ENCODE measurements around the gene JOSD1.

JOSD1 gene

DNA sequence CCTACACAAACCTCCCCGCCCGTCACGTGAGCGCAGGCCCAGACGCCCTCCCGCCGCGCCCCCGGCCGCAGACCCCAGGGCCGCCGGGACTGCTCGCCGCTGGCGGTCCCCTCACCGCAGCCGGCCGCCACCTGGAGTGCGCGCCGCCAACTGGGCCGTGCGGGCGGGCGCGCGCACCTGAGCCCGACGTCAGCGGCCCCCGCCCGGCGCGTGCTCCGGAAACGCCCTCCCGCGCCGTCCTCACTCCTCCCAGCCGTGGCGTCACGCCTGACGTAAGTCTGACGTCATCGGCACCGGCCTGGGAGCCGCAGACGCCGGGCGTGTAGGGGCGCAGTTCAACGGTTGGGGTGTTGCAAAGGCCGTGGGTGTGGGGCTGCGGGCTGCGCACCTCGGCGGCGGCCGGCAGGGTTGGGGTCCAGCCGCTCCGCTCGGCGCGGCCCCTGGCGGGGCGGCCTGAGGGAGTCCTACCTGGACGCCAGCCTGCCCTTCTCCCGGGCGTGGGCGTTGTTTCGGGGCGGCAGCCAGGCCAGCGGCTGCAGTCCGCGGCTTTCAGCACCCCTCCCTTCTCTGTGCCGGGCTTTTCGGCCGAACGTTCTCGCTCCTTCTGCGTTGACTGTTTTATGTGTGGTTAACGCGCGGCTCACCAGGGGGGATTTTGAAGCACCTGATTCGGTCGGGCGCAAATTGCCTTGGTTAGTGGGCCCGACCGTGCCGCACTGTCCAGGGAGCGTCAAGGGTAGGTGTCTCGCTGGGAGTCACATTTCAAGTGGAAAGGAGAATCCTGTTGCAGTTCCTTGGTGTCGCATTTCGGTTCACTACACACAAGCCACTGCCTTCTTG, at the start of gene JOSD1:
JOSD1 (minus strand) TSS at position 155 of the 840 bp plus-strand sequence. CDS start 956 bp downstream, outside the sequence.
- DNase-seq = peak; percentile 44

DNA sequence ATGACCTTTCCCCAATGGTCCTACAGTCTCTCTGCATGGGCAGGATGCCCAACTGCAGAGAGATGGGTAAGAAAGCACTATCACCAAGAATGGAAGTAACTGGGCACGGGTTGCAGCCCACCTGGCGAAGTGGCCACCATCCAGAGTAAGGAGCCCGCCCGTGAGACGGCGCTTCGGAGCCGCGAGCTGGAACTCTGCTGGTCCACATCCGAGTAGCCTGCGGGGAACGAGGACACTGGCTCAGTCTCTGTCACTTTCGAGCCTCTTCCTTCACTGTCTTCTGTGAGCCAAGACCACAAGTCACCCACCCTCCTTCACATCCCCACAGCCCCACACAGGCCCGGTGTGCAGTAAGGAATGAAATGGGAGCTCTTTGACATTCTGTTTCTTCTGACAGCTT, 49.4 kb upstream of the JOSD1 start:
- no peak for DNase-seq

DNA sequence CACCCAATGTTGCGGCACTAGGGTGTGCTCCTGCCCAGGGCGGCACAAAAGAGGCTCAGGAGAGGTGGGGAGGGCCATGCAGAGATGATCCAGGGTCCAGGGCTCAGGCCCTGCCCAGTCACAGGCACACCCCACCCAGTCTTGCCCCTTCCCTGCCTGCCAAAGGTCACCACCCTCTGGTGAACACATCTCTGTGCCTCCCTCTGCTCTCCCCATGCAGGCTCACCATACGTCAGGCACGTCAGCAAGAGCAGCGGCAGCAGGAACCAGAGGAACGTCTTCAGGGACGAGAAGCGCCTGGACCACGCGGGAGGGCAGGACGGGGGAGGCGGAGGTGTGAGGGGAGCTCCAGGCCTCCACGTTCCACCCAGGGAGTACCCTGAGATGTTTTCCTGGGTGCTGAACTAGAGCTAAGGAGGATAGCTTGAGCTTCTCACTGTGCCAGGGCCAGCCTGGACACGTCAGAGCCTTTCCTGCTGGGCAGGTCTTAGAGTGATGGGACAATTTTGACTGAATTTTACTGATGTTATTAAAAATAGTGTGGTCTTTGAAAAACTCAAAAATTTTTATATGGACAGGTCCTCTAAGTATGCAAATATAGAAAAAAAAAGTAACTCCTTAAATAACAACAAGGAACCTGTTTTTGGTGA, 47.9 kb upstream of the JOSD1 start:
- no peak for DNase-seq

DNA sequence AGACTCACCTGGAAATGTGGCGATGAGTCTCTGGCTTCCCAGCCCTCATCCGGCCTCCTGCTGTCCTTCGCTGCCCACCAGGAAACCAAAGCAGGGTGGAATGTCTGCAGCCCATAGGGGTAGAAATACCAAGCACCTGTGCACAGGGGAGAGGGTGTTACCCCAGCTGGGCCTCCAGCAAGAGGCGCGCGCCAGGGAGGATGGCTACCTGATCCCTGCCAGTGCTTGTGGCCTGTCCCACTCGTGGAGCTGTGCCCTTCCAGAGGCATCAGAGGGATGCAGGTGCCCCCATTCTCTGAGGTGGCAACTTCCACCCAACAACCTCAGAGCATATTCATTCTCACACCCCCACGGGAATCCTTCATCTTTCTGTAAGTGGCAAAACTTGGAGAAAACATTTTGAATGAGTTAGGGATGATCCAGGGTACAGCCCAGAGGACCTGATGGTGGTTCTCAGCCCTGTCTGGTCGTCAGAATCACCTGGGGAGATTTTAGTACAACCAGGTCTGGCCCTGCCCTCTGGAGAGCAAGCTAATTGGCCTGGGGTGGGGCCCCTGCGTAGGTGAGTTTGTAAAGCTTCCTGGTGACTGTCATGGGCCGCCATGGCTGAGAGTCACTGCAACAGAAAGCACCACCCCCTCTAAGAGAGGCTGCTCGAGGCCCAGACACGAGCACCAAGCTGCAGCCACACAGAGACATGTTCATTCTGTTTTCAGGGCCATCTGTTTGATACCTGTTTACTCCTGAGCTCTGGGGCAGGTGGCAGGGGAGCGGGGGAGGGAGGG, 45.1 kb upstream of the JOSD1 start:
- DNase-seq = no peak

DNA sequence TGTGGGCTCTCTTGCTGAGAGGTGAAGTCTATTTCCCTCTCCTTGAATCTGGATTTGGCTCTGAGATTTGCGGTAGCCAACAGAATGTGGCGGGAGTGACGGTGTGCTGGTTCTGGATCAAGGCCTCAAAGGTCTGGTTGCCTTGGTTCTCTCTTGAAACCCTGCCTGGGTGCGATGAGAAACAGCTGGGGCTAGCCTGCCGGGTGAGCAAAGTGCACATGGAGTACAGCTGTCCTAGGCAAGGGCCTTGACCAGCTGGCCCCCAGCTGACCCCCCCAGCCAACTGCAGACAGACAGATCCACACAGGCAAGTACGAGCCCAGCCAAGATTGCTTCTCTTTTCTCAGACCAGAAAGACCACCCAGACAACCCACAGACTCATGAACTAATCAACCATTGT, 44.2 kb upstream of the JOSD1 start:
- no peak for DNase-seq

DNA sequence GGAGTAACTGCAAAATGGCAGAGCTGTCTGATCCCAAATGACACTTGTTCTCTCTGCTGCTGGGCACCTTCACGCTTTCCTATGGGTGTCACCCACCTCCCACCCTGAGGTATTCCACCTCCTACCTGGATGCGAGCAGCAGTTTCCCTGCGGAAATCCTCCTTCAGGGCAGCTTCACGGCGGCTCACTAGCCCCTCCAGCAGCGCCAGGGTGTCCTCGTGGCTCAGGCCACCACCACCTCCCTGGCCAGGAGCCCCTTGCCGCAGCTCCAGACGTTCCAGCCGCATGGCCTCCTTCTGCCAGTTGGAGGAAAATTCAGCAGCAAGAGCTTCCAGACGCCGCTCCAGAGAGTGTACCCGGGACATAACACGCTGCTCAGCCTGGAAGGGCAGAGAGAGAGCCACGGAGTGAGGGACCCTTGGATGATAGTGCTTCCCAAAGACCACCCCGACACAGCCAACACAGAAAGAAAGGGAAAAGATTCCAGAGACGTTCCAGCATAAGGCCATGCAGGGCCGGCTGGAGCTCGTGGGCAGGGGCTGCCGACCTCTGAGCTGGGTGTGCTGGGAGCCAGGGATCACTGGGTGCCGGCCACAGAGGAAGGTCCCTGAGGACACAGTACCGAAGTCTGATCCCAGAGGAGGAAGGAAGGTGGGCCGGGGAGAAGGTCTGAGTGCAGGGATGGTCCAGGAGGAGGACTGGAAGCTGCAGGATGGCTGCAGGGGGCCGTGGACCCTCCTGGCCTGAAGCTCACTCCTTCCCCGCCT, 41.6 kb upstream of the JOSD1 start:
- no peak for DNase-seq

DNA sequence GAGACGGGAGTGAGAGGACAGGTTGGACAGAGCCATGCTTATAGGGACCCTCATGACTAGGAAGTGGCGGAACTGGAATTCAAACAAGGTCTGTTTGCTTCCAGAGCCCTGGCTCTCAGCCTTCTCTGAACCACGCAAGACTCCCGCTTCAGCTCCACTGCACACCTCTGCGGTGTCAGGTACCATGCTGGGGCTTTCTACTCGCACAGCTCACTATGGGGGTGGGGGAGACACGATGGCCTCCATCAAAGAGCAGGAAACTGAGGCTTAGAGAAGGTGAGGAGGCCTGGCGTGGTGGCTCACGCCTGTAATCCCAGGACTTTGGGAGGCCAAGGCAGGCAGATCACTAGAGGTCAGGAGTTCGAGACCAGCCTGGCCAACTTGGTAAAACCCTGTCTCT, 40.8 kb upstream of the JOSD1 start:
- DNase-seq = no peak

DNA sequence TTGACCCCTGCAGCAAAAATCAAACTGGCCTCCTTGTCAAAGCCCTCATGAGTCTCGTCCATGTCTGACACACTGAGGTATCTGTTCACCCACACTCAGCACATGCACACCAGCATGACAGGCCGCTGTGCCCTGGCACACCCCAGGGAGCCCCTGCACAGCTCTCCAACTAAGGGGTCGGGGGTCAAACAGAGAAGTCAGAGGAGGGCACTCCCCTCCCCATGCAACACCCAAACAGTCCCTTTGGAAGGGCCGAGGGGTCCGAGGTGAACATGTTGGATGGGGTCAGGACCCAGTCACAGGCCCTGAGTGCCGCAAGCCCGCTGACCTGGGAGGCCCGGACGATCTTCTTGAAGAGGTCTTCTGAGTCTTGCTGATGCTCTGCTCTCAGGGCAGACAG, 40.4 kb upstream of the JOSD1 start:
- no peak for DNase-seq

DNA sequence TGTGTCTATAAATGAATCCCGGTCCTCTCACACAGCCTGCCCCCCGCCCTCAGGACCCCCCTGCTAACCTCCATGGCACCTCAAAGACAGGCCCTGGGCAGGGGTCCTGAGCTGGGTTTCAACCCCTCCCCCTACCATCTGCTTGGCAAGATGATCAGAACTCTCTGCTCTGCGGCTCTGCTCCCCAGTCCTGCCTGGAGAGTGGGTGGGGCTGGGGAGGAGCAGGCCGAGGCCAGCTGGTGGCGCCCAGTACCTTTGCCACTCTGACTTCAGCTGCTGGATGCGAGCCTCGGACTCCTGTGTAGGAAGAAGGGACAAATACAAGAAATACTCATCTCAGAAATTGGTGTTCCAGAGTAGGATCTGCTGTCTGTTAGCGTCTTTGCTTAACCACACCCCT, 40.0 kb upstream of the JOSD1 start:
- DNase-seq = no peak

DNA sequence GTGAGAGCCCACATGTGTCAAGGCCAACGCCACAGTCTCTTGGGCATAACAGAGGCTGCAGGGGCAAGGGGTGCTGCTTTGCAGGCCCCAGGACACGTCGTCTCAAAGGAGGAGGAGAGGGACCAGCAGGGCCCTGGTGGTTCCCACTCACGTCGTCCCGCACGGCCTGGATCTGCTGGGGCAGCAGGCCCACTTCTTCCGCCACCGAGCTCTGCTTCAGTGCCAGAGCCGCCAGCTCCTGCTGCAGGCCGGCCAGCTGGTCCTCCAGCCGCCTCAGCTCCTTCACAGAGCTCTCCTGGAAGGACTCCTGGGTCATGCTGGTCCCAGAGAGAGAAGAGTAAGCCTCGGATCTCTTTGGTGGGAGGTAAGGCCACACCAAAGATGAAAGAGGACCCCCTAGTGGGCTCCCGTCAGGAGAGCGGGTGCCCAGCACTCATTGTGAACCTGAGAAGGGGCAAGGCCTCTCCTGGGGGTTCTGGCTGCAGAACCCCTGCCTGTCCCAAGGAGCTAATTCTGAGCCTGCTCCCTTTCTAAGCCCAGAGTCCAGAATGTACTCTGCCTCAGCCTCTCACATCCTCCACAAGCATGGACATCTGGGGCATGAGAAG, 39.5 kb upstream of the JOSD1 start:
- DNase-seq = no peak

DNA sequence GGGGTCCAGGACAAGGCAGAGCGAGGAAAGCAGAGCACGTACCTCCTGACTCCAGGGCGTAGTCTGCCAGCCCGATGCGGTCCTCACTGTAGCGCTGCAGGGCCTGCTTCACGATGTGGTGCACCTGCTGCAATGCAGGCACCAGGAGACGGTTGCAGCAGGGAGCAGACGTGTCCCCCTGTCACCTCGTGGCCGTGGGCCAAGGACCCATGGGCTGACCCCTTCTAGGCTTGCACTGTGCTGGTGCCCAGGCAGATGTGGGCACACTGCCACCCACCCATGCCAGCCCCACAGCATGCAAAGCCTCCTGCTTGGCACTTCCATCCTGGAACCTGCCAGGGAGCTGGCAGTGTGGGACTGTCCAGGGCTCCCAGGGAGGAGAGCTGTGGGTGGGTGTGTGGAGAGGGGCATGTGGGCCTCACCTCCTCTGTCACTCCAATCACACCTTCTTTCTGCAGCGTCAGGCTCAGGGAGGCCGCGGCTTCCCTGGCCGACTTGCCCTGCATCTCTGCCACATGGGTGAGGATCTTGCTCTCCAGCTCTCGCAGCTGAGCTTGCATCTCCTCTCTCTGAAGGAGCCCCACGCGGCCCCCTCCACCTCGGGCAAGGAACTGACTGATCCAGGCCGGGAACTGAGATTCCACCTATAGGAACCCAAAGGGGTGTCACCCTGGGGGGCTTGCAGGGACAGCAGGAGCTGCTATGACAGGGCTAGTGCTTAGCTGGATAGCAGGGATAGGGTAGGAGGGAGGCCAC, 38.7 kb upstream of the JOSD1 start:
- DNase-seq = no peak

DNA sequence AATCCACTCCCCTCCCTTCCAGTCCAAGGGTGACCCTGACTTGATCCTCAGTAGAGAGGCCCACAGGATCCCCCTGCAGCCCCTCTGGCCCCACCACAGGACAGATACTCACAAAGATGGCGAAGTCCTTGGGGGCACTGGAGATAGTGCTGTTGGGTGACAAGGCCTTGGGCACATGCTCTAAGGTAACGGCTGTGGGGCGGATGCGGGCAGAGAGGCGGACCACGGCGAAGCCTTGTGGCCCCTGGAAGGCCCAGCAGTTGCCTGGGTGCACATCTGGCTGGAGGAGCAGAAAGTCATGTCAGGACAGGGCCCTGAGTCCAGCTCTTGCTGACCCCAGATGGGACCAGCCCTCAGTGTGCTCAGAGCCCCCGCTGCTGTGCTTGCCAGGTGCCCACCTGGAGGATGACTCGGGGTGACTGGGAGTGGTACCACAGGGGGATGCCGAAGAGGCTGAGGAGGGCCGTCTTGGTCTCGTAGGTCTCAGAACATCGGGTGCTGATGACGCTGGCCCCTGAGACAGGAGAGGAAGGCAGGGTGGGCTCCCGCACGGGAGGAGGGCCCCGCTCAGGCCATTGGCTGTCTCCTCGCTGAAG, 37.8 kb upstream of the JOSD1 start:
- no peak for DNase-seq

DNA sequence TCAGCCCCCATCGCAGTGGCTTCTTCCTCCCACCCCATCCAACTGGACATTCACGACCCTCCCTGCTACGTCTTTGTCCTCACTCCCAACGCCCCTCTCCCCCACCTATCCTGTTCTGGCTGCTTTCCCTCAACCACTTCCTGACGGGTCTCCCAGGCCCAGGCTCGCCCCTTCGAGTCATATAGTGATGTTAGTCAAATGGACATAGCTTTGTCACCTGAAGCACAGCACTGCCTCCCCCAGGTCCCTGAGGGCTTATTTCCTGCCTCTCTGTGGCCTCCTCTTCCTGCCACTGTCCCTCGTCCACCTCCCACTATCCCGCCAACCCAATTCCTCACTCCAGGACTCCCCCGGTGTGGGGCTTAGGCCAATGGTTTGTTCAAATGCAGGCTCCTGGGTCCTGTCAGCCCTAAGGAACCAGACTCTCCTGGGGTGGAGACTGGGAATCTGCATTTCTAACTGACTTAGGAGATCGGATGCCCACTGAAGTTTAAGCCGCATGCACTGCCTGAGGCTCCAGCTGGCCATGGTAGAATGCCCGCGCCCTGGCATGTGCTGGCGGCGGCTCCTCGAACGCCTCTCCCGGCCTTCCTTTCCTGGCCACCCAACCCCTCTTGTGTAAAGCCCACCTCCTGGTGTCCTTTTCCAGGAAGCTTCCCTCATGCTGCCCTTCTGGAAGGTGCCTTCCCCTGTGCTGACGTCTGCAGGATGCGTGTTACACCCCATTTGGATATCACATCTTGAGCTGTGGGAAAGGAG, 36.7 kb upstream of the JOSD1 start:
- no peak for DNase-seq

DNA sequence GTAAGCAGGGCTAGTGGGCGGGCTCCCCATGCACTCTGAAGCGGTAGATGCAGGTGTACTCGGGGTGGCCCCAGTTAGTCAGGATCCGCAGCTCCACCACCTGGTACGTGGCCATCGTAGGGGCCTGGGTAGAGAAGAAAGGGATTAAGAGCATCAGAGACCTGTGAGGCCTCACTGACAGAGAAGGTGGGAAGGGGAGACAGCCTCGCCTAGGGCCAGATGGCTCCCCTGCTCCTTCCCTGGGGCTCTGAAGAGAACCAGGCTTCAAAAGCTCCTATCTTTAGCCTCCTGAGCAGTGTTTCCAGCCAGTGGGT, 35.5 kb upstream of the JOSD1 start:
- no peak for DNase-seq

DNA sequence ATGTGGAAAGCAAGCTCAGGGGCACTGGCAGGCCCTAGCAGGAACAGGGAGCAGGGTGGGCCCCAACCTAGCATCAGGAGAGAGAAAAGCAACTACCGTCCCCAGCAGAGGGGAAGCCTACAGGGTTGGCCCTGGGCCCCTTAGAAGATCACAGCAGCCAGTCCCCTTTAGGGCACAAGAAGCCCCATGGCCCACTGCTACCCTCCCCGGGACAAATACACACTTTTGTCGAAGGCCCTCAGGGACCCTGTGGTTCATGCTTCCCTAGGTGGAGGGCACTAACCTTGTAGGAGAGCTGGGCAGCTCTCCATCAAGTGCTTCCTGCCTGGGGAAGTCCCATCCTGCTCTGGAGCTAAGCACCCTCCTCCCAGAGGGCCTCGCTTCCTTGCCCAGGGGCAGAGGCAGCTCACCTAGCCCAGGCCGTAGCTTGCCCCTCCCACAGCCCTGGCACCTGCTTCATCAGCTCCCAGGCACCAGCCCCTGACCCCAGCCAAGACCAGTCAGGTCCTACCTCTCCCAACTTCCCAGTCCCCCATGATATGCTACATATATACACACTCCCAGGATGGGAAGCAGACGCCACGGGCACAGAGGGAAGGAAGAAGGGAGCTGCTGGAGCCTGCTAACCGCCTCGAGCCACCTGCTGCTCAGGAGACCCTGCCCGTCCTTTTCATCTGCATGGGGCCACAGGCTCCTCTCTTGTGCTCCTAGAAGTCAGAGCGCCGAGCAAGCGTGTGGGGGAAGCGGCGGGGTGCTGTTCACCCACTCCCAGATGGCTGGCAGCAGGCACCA, 34.9 kb upstream of the JOSD1 start:
- DNase-seq = no peak

DNA sequence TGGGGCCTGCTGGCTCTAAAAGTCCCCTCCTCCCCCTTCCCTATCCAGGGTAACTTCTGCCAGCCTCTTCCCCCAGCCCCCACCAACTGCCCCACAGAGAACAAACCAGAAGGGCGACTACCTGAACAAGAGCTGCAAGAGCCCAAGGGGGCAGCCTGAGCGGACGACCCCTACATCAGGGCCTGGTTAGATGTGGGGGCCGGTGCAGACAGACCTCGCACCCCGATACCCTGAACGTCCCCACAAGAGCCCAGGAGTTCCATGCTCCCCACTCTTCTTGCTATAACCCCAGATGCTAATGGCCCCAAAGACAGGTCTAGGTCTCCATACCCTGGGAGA, 34.4 kb upstream of the JOSD1 start:
- no peak for DNase-seq

DNA sequence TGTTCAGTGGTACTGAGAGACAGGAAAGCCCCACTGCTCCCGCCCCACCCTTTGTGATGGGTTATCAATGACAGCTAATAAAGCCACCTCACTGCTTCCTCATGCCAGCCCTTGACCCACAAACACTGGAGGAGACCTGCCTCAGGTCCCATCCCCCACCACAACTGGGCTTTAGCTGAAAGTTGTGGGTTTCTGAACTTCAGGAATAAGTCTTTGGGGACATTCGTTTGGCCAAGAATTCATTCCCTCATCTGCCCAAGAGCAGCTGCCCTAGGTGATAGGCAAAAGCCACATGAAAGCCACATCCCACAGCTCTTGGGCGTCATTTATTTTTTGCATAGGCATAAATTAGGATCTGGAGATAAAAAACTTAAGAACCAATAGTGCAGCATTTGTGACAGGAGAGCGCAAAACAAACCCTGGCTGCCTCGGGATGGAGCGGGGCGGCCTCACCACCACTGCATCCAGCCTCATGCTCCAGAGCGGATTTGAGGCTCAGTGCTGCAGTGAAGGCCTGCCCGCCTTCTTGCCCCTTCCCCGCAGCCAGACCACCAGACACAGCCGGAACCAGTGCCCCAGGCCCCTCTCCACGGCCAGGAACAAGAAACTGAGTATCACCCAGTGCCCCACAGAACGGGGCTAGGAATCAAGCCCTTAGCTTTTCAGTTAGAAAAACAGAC, 33.8 kb upstream of the JOSD1 start:
- no peak for DNase-seq

DNA sequence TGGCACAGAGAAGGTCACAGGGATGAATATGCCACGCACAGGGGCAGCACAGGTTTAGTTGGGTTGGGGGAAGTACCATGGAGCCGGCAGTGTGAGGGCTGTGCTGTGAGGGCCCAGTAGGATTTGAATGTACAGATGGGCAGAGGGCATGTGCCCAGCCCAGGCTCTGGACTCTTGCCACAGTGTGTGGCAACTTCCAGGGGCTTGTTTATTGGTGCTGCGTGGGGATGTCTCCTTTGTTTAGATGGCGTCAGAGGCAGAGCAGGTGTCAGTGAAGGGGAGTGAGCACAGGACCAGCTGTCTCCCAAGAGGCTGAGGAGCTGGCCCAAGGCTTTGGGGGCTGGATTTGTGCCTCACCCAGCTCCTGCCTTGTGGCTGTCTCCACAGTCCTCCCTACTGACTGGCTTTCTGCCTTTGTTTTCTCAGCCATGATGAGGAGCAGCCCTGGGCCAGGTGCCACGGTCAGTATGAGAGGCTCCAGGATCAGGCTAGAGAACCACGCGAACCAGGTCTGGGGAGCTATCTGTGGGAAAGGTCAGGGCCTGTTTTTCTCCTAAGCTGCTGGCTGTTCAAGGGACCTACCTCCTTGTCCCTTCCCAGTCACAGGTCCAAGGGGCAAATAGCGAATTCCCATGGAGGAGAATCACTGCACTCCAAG, 33.1 kb upstream of the JOSD1 start:
- DNase-seq = no peak

DNA sequence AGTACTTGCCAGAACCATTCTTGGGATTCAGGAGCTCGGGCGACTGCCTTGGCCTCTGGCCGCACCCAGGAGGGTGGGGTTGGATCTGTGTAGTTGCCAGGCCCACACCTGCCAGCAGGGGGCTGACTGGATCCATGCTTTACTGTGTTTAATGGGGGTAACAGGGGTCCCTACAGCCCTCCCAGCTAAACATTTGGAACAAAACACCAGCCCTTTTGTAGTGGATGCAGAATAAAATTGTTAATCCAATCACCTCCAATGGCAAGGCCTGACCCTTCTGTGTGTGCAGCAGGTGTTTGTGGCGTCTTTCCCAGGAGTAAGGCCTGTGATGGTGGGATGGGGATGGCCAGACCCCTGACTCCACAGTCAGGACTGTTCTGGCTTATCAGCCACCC, 32.6 kb upstream of the JOSD1 start:
- DNase-seq = no peak
